HG03571 (cell line): Measurements from ENCODE around the gene ADCY5.

Experiments used
- ATAC-seq: cut with Tn5 transposase; IDR thresholded peaks from one replicate; pipeline ENCODE4 v1.9.1; 2021; ENCODE audit not compliant: unreplicated experiment

The ADCY5 gene

GRCh38 chr3:123388042-123388441 lies 60.8 kb downstream of the ADCY5 start:
- no peak for ATAC-seq

- ATAC-seq, result no peak
Measured at GRCh38 chr3:123387532-123387931, 61.4 kb downstream of the ADCY5 start.

DNA sequence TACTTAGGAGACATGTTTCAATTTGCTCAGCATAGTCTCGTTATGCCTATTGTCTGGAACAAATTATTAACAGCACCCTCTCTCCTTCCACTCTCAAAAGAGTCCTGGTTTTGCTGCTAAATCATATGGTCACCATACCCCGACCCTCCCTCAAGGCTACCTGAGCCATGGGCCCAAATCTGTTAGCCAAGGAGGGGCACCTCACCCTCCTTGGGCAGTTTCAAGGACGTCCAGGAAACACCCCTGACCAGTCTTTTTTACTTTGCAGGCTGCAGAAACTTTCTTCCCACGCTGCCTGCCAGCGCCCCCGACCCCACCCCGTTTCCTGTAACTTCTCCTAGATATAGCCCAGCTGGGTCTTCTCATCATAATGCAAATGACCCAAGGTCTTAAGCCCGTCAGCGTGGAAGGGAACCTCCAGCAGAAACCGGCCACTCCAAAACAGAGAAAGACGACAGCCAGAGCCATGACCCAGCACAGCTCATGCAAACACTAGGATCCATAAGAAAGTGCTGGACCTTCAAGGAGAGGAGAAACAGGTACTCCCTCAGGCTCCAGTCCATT lies 62.3 kb downstream of the ADCY5 start:
- no peak for ATAC-seq

DNA sequence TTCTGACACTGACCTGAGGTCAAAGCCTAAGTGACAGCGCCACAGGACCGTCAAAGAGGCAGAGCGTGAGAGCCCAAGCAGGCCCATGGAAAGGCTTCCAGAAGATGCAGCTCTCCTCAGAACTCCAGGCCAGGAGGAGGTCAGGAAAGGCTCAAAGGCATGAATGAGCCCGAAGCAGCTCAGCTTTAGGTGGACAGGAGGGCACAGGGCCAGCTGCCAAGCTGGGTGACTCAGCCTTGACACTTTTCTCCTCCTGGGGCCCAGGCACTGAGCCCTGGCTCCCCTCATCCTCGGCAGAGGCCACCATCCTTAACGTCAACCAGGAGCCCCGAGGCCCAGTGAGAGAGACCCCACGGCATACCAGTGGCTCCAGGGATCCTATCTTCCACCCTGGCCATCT lies 62.9 kb downstream of the ADCY5 start:
- ATAC-seq, result no peak

DNA sequence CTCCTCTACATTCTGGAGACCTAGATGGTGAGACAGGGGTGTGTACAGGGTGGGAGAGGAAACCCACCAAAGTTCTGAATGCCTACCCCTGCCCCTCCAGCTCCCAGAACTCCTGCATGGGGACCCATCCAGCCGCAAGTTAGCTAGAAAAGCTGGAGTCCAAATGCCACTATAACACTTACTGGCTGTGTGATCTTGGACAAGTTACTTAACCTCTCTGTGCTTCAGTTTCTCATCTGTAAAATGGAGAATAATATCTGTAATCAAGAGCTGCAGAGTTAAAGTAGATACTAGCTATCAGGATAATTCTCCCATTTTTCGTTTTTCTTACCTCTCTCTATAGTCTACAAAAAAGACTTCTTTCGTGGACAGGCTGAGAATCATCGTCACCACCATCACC lies 63.4 kb downstream of the ADCY5 start:
- no peak for ATAC-seq

DNA sequence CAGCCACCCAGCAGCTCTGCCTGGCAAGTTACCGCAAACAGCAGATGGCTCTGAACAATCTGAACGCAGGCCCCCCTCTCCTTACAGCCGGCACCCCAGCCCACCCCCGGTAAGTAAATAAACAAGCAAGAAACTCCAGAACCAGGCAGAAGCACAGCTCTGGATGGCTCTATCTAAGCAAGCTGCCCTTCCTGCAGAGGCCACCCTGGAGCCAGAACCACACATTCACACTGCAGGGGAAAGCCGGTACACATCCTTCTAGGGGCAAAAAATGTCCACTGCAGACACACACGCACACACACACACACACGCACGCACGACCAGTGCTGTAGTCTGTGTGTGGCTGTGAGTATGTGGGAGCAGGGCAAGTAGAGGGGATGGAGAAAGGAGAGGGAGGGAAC lies 63.9 kb downstream of the ADCY5 start:
- no peak for ATAC-seq

- no peak for ATAC-seq
Measured at GRCh38 chr3:123384256-123384655, 64.6 kb downstream of the ADCY5 start.

DNA sequence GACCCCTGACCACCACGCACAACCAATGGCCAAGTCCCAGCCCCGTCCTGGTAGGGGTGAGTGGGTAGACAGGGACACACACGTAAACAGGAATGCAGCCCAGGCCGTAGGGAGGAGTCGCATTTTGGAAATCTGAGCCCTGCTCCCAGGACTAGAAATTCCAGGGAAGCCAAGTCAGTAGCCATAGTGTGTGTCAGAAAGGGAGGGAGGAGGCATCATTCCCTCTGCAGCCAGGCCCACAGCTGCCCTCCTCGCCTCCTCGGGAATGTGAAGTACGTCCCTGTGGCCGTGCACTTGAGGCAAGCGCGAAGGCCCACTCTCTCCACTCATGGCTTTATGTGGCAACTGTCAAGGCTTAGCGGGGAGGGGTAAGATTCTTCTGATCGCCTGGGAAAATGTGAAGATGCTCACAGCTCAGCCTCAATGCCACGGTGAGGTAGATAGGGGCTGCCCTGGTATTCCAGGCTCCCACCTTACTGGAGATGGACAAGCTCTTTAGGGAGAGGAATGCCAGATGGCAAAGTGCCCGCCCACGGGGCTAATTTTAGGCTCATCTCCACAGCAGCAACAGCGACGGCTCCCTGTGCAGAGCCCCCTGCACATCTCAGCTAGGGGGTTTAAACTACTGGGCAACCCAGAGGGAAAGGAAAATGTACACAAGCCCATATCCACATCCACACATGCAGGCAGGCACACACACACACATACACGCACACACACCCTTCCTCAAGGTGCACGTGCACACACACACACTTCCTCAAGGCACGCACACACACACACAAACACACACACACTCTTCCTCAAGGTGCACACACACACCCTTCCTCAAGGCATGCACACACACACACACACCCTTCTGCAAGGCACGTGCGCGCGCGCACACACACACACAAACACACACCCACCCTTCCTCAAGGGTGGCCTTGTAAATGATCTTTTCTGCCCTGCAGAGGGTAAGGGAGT lies 65.5 kb downstream of the ADCY5 start:
- ATAC-seq, result no peak

- no peak for ATAC-seq
Measured at GRCh38 chr3:123380261-123380660, 68.6 kb downstream of the ADCY5 start.

DNA sequence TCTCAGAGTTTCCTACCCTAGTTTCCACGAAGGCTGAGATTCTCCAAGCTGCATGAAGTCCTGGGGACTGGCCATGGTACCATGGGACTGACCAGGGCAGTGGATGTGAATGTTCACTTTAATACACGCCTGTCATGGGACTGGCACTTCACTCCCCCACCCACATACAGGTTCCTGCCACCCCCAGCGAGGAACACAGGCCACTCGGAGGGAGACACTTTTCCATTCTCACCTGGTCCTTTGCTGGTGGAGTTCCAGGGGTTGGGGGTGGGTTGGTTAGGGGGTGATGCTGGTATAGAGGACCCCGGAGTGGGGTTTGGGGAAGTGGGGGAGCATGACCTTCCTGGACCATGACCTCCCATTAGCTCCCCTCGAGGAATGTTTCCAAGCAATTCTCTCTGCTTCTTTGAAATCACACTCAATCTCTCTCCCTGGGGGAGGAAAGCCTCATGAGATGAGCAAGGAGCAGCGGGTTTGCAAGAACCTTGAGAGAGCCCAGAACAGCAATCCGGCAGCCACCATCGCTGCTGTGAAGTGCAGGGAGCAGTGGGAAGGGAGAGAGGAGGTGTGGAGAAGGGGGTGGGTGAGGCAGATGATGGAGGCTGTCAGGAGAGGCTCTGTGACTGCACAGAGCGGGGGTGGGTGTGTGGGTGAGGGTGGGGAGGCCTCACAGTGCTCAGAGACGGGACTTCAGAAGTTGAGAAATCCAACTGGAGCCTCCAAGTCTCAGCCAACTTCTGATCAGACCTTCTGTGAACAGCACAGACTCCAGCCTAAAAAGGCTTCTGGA lies 69.7 kb downstream of the ADCY5 start:
- no peak for ATAC-seq

DNA sequence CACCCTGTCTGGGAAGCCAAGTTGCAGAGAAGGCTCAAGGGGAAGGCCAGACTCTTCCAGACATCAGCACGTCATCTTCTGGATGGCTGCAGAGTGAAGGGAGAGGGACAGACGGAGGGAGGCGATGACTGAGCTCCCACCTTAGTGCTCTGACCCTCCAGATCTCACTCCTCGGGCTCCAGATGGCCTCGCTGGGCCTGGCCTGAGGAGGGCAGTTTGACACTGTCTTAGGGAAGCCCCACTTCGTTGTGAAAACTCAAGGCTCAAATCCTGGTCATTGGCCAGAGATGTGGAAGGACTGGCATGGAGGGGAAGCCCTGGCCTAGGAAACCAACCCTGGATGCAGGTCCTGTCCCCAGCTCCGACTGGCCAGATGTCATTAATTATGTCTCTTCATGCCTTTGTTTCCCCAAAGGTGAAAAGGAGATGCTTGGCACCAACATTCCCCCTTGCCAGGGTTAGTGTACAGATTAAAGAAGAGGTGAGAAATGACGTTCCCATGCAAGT lies 70.4 kb downstream of the ADCY5 start:
- no peak for ATAC-seq

DNA sequence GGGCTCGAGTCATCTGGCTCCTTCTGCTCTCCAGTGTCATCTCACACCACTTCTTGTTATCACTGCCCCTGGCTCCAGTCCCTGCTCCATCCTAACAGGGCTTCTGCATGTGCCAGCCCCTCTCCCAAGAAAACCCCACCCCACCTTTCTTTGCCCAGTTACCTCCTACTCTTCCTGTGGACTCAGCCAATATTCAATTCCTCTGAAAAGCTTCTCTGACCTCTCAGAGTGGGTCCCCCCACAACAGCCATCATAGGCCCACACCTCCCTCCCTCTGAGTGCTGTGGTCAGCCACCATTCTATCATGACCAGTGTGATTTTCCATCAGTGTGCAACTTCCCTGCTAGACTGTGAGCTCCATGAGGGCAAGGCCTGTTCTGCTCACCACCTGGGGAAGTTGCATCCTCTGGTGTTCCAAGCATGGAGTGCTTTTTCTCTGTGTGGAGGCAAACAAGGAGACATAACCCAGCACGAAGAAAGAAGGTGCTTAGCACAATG lies 71.6 kb downstream of the ADCY5 start:
- no peak for ATAC-seq

DNA sequence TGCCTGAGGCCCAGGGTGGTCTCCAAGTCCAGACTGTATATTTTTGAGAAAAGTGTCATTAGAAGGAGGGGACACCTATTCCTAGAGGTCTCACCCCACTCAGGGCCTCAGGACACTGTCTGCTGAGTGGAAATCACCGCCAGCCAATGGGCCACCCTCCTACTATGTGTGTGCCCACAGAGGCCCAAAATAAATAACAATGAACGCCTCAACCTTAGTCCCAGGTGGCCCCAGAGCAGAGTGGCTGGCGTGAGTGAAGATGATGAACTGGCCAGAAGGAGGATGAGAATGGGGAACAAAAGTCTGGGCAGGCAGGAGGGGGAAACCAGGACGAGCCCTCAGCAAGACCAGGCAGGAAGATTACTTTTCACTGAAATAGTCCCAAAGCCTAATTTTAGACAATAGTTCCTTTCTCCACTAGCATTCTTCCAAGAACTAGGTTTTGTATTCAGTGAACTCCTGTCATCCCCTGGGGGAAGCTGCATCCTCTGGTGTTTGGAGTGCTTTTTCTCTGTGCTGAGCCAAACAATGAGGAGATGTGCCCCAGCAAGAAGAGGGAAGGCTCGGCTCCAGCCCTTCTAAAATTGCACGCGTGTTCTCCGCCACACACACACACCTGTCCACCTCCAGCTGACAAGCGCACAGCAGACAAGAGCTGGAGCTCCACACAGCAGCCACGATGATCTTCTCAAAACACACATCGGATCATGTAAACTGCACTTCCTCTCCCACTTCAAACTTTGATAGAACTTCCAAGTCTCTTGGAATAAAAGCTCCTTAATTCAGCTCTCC lies 72.2 kb downstream of the ADCY5 start:
- ATAC-seq, result no peak

GRCh38 chr3:123375014-123375940 lies 73.6 kb downstream of the ADCY5 start:
- no peak for ATAC-seq

DNA sequence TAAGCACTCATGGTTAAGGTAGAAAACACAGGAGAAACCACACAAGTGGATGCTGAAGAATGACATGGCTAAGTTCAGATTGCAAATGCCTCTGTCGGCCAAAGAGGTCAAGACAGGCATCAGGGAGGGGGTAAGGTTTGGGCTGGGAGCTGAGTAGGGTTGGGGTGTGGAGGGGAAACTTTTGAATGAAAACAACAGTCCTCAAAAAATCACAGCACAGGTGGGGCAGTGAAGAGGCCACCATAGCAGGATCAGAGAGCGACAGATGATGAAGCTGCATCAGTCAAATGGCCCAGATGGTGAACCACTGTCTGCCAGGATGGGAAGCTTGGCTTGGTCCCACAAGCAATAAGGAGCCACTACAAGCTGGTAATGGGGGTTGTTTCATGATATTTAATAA lies 74.9 kb downstream of the ADCY5 start:
- no peak for ATAC-seq

- no peak for ATAC-seq
Measured at GRCh38 chr3:123373474-123373987, 75.4 kb downstream of the ADCY5 start.

GRCh38 chr3:123372686-123373473 lies 76.0 kb downstream of the ADCY5 start:
- no peak for ATAC-seq

- no peak for ATAC-seq
Measured at GRCh38 chr3:123371859-123372685, 76.8 kb downstream of the ADCY5 start.
